ENCODE results near the gene EPHB2. TPM values are rescaled to one million over a fixed set of nuclear protein-coding genes. Genes with fewer than 3 reads are reported as not detected.

The EPHB2 gene
- total and polyA plus RNA-seq, 8 donors, result 0.13 to 88.1 (median 2.6) TPM; not detected in 1

- Histone ChIP-seq H3K27me3 (peaks cover 0 to 6% (median 0%) of the 10 kb centered on the region in 3 donors), H3K27ac (no peak overlapping the region), H3K9me3 (no peaks in the 10 kb centered on the region), H3K4me1 (peaks cover 0 to 15% (median 5%) of the 10 kb centered on the region in 4 donors), H3K4me3 (no peak overlapping the region), H3K36me3 (no peaks in the 10 kb centered on the region)
- TF ChIP-seq POLR2A (IDR thresholded peaks at IDR 0.05) (no peak), POLR2AphosphoS5 (IDR thresholded peaks at IDR 0.05) (no peak), EP300 (IDR thresholded peaks at IDR 0.05) (no peak), CTCF (IDR thresholded peaks at IDR 0.05) (no peak)
- intact Hi-C loops (cut with DNase I; ENCODE audit: low total_unique reads), result no loop called here
- DNase-seq, result no peak
- WGBS, 5 donors, result 84 to 93% (median 89%) methylated on average over 5 of the region's 5 CpGs
These were observed 106.2 kb downstream of the EPHB2 start for GRCh38 chr1:22816803-22817202.

- no peaks in the 10 kb centered on the region for H3K9me3 ChIP-seq
- WGBS, 5 donors, result 75 to 93% (median 83%) methylated on average over 4 to 5 of the region's 5 CpGs
- no peak for TF ChIP-seq EP300 (IDR thresholded peaks at IDR 0.05)
- TF ChIP-seq CTCF (IDR thresholded peaks at IDR 0.05), result no peak
- no peak for TF ChIP-seq POLR2AphosphoS5 (IDR thresholded peaks at IDR 0.05)
- no peak for TF ChIP-seq POLR2A (IDR thresholded peaks at IDR 0.05)
- intact Hi-C loops (cut with DNase I; ENCODE audit: low total_unique reads), result no loop called here
- no peaks in the 10 kb centered on the region for H3K36me3 ChIP-seq
- no peak for DNase-seq
- H3K4me1 ChIP-seq, result peaks cover 0 to 15% (median 5%) of the 10 kb centered on the region in 4 donors
- peaks cover 0 to 6% (median 0%) of the 10 kb centered on the region in 3 donors for H3K27me3 ChIP-seq
- no peak overlapping the region for H3K27ac ChIP-seq
- no peak overlapping the region for H3K4me3 ChIP-seq
These were observed 106.8 kb downstream of the EPHB2 start for GRCh38 chr1:22817462-22817861.

DNA sequence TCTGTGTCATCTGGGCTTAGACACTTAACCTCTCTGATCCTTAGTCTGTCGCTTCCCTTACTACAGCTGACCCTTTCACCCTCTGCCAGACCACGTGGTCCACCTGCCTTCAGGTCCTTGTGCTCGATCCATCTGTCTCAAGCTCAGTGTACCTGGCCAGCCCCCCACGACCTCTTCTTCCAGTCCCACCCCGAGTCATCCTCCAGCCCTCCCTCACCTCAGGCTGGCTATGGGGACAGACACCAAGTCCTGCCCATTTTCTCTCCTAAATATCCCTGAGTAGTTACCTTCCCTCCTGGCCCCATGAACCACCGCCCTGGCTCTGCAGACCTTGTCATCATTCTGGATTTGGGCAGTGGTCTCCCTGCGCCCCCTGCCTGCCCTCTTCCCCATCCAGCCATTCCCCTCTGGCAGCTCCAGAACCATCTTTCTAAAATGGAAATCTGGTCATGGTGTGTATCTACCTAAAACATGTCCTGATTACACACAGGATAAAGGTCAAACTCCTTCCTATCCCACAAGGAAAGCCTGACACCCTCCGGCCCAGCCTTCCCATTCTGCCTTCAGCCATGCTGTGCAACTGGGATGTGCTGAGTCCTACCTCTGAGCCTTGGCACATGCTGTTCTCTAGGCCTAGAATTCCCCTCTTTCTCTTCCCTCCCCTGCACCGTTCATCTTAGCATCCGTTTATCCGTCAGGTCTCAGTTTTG, 107.6 kb downstream of the EPHB2 start:
- intact Hi-C loops (cut with DNase I; ENCODE audit: low total_unique reads), result no loop called here
- 70 to 88% (median 80%) methylated on average over 11 of the region's 11 CpGs for WGBS, 5 donors

GRCh38 chr1:22819361-22819760, 108.7 kb downstream of the EPHB2 start:
- DNase-seq, result no peak
- Histone ChIP-seq H3K27me3 (peaks cover 0 to 6% (median 0%) of the 10 kb centered on the region in 3 donors), H3K9me3 (no peaks in the 10 kb centered on the region), H3K27ac (no peak overlapping the region), H3K36me3 (no peaks in the 10 kb centered on the region), H3K4me3 (no peak overlapping the region), H3K4me1 (peaks cover 0 to 15% (median 5%) of the 10 kb centered on the region in 4 donors)
- WGBS, 5 donors, result 85 to 90% (median 88%) methylated on average over 3 to 4 of the region's 4 CpGs
- TF ChIP-seq EP300 (IDR thresholded peaks at IDR 0.05) (no peak), CTCF (IDR thresholded peaks at IDR 0.05) (no peak), POLR2A (IDR thresholded peaks at IDR 0.05) (no peak), POLR2AphosphoS5 (IDR thresholded peaks at IDR 0.05) (no peak)
- intact Hi-C loops (cut with DNase I; ENCODE audit: low total_unique reads), result no loop called here

More for the DNA sequence above, 107.6 kb downstream of the EPHB2 start:
- H3K4me3 ChIP-seq, result no peak overlapping the region
- DNase-seq, result no peak
- TF ChIP-seq POLR2AphosphoS5 (IDR thresholded peaks at IDR 0.05), result no peak
- no peak for TF ChIP-seq CTCF (IDR thresholded peaks at IDR 0.05)
- no peak for TF ChIP-seq EP300 (IDR thresholded peaks at IDR 0.05)
- TF ChIP-seq POLR2A (IDR thresholded peaks at IDR 0.05), result no peak
- H3K4me1 ChIP-seq, result peaks cover 0 to 15% (median 5%) of the 10 kb centered on the region in 4 donors
- H3K27ac ChIP-seq, result no peak overlapping the region
- no peaks in the 10 kb centered on the region for H3K9me3 ChIP-seq
- peaks cover 0 to 6% (median 0%) of the 10 kb centered on the region in 3 donors for H3K27me3 ChIP-seq
- no peaks in the 10 kb centered on the region for H3K36me3 ChIP-seq
